Activated naive CD4-positive, alpha-beta T cell treated with anti-CD3 and anti-CD28 coated beads, Interleukin-2, amount 50 U/mL, for 24 hours (primary cell): ENCODE results near the gene TBC1D17.
A peak's percentile ranks its signal among the peaks of the same experiment; 100 is the strongest.
"Not testable (repeated sequence)": the region's sequence is repeated elsewhere in the genome, so short reads cannot be mapped to it uniquely, and the experiment has no call there.

Experiments
- H3K27ac Mint-ChIP-seq: one replicate; pipeline ENCODE4 v1.8.0; 2021; ENCODE audit warnings: mild to moderate bottlenecking, mixed read lengths
- H3K27me3 Mint-ChIP-seq: one replicate; pipeline ENCODE4 v1.8.0; 2021; ENCODE audit warnings: mixed read lengths
- H3K36me3 Mint-ChIP-seq: one replicate; pipeline ENCODE4 v1.8.0; 2021; ENCODE audit warnings: mixed read lengths
- H3K4me1 Mint-ChIP-seq: one replicate; pipeline ENCODE4 v1.8.0; 2021; ENCODE audit warnings: mixed read lengths
- H3K4me3 Mint-ChIP-seq: one replicate; pipeline ENCODE4 v1.8.0; 2021; ENCODE audit warnings: mild to moderate bottlenecking, mixed read lengths
- H3K9me3 Mint-ChIP-seq: one replicate; pipeline ENCODE4 v1.8.0; 2021; ENCODE audit warnings: mixed read lengths

The TBC1D17 gene

DNA sequence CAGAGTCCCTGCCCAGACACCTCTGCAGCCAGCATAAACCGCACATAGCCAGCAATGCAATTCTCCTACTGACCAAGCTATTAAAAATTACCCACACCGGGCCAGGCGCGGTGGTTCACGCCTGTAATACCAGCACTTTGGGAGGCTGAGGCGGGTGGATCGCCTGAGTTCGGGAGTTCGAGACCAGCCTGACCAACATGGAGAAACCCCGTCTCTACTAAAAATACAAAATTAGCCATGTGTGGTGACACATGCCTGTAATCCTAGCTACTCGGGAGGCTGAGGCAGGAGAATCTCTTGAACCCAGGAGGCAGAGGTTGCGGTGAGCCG is 47.3 kb downstream of the TBC1D17 start:
- H3K27me3 Mint-ChIP-seq, H3K27ac Mint-ChIP-seq, H3K4me3 Mint-ChIP-seq, H3K9me3 Mint-ChIP-seq: not testable (repeated sequence)
- Mint-ChIP-seq H3K4me1 (peaks cover 44% of the 10 kb centered on the region), H3K36me3 (peaks cover 15% of the 10 kb centered on the region)

DNA sequence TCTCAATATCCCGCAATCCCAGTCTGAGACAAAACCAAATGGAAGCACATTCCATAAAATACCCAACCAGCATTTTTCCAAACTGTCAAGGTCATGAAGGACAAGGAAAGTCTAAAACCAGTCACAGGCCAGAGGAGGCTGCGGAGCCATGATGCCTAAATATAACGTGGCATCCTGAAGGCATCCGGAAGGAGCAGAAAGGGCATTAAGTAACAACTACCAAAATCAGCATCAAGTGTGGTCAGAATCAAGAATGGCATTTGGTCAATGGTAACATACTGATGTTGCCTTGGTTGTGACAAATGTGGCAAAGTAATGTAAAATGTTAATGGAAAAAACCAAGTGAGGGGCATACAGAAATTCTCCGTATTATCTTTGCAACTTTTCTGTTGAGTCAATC is 48.0 kb downstream of the TBC1D17 start:
- Mint-ChIP-seq H3K27me3 (peaks cover 1% of the 10 kb centered on the region), H3K4me3 (peak overlapping the region; percentile 51), H3K27ac (no peak overlapping the region), H3K36me3 (peaks cover 19% of the 10 kb centered on the region), H3K4me1 (peaks cover 47% of the 10 kb centered on the region), H3K9me3 (no peaks in the 10 kb centered on the region)

GRCh38 chr19:49926515-49926914 is 49.0 kb downstream of the TBC1D17 start:
- H3K4me1 Mint-ChIP-seq: peaks cover 51% of the 10 kb centered on the region
- H3K36me3 Mint-ChIP-seq: peaks cover 22% of the 10 kb centered on the region
- peak overlapping the region; percentile 4 for H3K4me3 Mint-ChIP-seq
- peak overlapping the region; percentile 30 for H3K27ac Mint-ChIP-seq
- H3K9me3 Mint-ChIP-seq: no peaks in the 10 kb centered on the region
- peaks cover 1% of the 10 kb centered on the region for H3K27me3 Mint-ChIP-seq

DNA sequence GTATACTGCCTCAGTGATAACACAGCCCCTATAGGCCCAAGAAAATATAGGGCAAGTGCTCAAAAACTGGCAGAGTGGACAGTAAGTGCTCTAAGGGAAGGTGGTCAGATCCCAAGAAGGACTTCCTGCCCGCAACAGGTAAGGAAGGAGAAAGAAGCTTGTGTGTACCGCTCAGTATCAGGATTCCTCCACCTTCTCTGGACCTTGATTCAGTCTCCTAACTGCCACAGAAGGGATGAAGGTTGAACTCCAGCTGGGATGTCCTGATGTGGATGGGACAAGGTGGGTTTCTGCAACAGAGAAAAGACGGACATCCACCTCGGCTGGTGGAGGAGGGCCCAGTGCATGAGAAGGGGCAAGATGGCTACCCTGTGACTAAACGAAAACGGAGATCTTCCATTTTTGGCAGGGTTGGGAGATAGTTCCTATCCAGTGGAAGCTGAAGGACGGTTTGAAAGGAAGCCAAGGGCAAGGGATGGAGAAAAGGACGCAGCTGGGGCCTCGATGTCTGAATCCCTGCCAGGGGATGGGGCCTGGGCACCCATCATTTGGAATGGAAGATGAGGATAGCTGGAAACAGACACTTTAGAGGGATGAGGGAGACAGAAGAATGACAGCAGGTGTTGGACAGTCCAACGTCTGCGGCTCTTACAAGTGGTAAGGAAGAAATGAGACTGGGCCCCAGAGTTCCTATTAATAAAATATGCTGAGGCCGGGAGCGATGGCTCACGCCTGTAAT is 50.2 kb downstream of the TBC1D17 start:
- Mint-ChIP-seq H3K9me3 (no peaks in the 10 kb centered on the region), H3K4me3 (peak overlapping the region; percentile 95), H3K27ac (peak overlapping the region; percentile 94), H3K27me3 (peaks cover 1% of the 10 kb centered on the region), H3K36me3 (peaks cover 29% of the 10 kb centered on the region), H3K4me1 (peaks cover 54% of the 10 kb centered on the region)

DNA sequence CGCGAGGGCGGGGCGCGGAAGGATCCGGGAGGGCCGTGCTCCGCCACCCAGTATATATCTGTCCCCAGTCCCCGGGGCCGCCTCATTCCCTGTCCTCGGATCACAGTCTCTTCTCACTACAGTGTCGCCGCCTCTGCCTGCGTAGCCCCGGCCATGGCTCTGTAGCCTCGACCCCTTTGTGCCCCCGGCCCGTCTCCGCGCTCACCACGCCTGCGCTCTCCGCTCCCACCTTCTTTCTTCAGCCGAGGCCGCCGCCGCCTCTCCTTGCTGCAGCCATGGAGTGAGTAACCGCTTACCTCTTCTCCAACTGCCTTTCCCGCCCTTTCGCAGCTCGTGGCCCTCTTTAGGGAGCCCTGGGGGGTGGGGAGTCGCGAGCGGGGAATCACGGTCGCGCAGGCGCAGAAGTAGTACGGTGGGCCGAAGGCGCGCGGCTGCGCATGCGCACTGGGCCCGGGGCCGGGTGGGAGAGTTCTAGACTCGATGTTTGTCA is 51.7 kb downstream of the TBC1D17 start, which contains the start of the genes ATF5 and NUP62:
ATF5 (plus strand) TSS at position 85 of the 490 bp plus-strand sequence. CDS start 1,646 bp downstream, outside the sequence.
NUP62 (minus strand) TSS at position 384 of the 490 bp plus-strand sequence. CDS start 19,697 bp downstream, outside the sequence.
- Mint-ChIP-seq H3K4me1 (peaks cover 62% of the 10 kb centered on the region), H3K27ac (peak within 1 kb of the TSS; percentile 100), H3K36me3 (peaks cover 27% of the 10 kb centered on the region), H3K4me3 (peak within 1 kb of the TSS; percentile 95), H3K9me3 (no peaks in the 10 kb centered on the region), H3K27me3 (peaks cover 1% of the 10 kb centered on the region)

- peaks cover 62% of the 10 kb centered on the region for H3K4me1 Mint-ChIP-seq
- H3K4me3 Mint-ChIP-seq: peak overlapping the region; percentile 95
- H3K9me3 Mint-ChIP-seq: no peaks in the 10 kb centered on the region
- H3K27ac Mint-ChIP-seq: peak overlapping the region; percentile 100
- H3K36me3 Mint-ChIP-seq: peaks cover 27% of the 10 kb centered on the region
- peaks cover 1% of the 10 kb centered on the region for H3K27me3 Mint-ChIP-seq
Observed at GRCh38 chr19:49929611-49930482, 52.3 kb downstream of the TBC1D17 start.

GRCh38 chr19:49930483-49931011 is 53.0 kb downstream of the TBC1D17 start:
- Mint-ChIP-seq H3K4me1 (peaks cover 58% of the 10 kb centered on the region), H3K27ac (peak overlapping the region; percentile 8), H3K4me3 (peak overlapping the region; percentile 45), H3K9me3 (no peaks in the 10 kb centered on the region), H3K36me3 (peaks cover 24% of the 10 kb centered on the region), H3K27me3 (peaks cover 1% of the 10 kb centered on the region)

GRCh38 chr19:49931293-49932040 is 54.0 kb downstream of the TBC1D17 start:
- Mint-ChIP-seq H3K36me3 (peaks cover 24% of the 10 kb centered on the region), H3K4me1 (peaks cover 54% of the 10 kb centered on the region), H3K9me3 (no peaks in the 10 kb centered on the region), H3K27ac (no peak overlapping the region), H3K4me3 (peak overlapping the region; percentile 63), H3K27me3 (peaks cover 1% of the 10 kb centered on the region)

DNA sequence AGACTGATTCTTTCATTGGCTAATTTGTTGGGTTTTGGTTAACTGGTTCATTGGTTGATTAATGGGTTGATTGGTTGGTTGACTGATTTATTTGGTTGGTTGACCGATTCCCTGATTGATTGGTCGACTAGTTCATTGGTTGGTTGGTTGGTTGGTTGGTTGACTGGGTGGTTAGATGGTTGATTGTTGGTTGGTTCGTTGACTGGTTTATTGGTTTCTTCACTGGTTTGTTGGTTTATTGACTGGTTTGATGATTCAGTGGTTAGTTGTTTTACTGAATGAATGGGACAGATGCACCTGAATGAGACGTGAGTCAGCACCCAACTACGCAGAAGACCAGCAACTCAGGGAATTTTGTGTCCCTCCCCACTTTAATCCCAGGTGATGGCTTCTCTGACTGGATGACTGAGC is 54.5 kb downstream of the TBC1D17 start:
- Mint-ChIP-seq H3K9me3 (no peaks in the 10 kb centered on the region), H3K4me3 (peak overlapping the region; percentile 63), H3K27ac (no peak overlapping the region), H3K27me3 (peaks cover 1% of the 10 kb centered on the region), H3K36me3 (peaks cover 24% of the 10 kb centered on the region), H3K4me1 (peaks cover 50% of the 10 kb centered on the region)

DNA sequence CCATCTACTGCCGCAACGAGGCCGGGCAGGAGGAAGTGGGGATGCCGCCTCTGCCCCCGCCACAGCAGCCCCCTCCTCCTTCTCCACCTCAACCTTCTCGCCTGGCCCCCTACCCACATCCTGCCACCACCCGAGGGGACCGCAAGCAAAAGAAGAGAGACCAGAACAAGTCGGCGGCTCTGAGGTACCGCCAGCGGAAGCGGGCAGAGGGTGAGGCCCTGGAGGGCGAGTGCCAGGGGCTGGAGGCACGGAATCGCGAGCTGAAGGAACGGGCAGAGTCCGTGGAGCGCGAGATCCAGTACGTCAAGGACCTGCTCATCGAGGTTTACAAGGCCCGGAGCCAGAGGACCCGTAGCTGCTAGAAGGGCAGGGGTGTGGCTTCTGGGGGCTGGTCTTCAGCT is 55.2 kb downstream of the TBC1D17 start:
- Mint-ChIP-seq H3K9me3 (no peaks in the 10 kb centered on the region), H3K36me3 (peaks cover 20% of the 10 kb centered on the region), H3K4me3 (no peak overlapping the region), H3K27me3 (peaks cover 1% of the 10 kb centered on the region), H3K27ac (no peak overlapping the region), H3K4me1 (peaks cover 43% of the 10 kb centered on the region)

GRCh38 chr19:49933643-49934042 is 56.1 kb downstream of the TBC1D17 start:
- Mint-ChIP-seq H3K9me3 (no peaks in the 10 kb centered on the region), H3K36me3 (peaks cover 17% of the 10 kb centered on the region), H3K4me1 (peaks cover 39% of the 10 kb centered on the region), H3K27ac (no peak overlapping the region), H3K27me3 (peaks cover 1% of the 10 kb centered on the region), H3K4me3 (peak overlapping the region; percentile 65)

DNA sequence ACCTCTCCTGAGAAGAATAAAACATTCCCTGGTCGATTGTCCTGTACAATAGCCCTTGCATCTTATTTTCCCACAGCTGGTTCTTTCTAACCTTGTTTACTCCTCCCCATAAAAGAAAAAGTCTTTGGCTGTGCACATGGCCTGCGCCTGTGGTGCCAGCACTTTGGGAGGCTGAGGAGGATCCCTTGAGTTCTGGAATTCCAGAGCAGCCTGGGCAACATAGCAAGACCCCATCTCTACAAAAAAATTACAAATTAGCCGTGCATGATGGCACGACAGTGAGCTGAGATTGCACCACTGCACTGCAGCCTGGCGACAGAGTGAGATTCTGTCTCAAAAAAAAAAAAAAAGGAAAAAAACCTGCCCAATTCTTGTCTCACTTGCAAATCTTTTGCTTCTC is 59.0 kb downstream of the TBC1D17 start:
- Mint-ChIP-seq H3K4me1 (peaks cover 24% of the 10 kb centered on the region), H3K36me3 (peaks cover 6% of the 10 kb centered on the region), H3K27me3 (no peaks in the 10 kb centered on the region), H3K9me3 (no peaks in the 10 kb centered on the region), H3K4me3 (no peak overlapping the region), H3K27ac (peak overlapping the region; percentile 3)

DNA sequence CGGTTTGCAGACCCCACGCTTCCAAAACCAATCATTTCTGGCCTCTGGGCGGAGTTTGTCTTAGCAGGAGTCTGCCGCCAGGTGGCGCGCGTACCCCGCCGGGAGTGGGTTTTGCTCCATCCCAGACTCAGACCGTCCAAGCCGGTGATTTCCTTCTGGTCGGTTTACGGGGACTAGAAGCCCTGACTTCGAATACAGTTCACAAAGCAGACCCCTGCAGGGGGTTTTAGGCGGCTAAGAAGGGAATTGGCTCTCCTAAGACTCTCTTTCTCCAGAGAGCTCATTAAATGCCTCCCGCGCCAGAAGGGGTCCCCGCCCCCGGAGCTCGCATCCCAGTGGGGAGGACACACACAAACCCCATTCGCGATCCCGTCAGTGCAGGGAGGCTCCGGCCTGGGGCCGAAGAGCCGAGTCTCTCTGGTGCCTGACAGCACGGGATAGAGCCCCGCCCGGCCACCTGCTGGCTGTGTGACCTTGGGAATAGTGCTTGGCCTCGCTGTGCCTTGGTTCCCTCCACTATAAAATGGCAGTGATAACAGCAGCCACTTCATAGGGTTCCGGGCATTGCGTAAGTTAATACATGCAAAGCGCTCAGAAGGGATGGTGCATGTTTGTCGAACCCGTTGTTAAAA is 60.4 kb downstream of the TBC1D17 start:
- H3K4me3 Mint-ChIP-seq: no peak overlapping the region
- peaks cover 14% of the 10 kb centered on the region for H3K4me1 Mint-ChIP-seq
- no peak overlapping the region for H3K27ac Mint-ChIP-seq
- no peaks in the 10 kb centered on the region for H3K9me3 Mint-ChIP-seq
- H3K27me3 Mint-ChIP-seq: no peaks in the 10 kb centered on the region
- H3K36me3 Mint-ChIP-seq: no peaks in the 10 kb centered on the region
